GM21390 (cell line): ENCODE results near the gene IDH3G.

Experiments
- ATAC-seq: cut with Tn5 transposase; IDR thresholded peaks from one replicate; pipeline ENCODE4 v1.9.1; 2021; ENCODE audit not compliant: unreplicated experiment

Gene IDH3G

DNA sequence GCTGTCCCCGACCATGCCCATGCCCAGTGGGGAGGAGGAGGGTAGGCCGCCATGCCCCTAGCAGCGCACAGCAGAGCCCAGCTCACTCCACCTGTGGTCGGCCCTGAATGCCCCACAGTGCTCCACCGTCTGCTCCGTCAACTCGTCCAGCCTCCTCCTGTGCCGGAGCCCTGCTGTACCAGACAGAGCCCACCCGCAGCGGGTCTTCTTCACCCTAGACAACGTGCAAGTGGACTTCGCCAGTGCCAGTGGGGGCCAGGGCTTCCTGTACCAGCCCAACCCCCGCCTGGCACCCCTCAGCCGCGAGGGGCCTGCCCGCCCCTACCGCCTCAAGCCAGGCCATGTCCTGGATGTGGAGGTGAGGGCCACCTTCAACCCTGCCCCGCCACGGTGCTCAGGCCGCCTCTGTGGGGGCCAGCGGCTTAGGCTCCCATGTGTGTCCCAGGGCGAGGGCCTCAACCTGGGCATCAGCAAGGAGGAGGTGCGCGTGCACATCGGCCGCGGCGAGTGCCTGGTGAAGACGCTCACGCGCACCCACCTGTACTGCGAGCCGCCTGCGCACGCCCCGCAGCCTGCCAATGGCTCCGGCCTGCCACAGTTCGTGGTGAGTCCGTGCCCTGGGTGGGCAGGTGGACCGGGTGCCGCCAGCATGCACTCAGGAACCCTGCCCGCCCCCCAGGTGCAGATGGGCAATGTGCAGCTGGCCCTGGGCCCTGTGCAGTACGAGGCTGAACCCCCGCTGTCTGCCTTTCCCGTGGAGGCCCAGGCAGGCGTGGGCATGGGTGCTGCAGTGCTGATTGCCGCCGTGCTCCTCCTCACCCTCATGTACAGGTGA is 20.2 kb downstream of the IDH3G start:
- ATAC-seq: no peak

DNA sequence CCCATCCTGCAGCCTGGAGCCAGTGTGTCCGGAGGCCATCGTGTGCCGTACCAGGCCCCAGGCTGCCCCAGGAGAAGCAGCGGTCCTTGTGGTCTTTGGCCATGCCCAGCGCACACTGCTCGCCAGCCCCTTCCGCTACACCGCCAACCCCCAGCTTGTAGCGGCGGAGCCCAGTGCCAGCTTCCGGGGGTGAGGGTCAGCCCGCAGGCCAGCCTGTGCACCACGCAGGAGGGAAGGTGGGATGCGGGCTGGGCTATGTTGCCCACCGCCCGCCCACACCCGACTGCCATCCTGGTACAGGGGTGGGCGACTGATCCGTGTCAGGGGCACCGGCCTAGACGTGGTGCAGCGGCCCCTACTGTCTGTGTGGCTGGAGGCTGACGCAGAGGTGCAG is 21.0 kb downstream of the IDH3G start:
- ATAC-seq: no peak

DNA sequence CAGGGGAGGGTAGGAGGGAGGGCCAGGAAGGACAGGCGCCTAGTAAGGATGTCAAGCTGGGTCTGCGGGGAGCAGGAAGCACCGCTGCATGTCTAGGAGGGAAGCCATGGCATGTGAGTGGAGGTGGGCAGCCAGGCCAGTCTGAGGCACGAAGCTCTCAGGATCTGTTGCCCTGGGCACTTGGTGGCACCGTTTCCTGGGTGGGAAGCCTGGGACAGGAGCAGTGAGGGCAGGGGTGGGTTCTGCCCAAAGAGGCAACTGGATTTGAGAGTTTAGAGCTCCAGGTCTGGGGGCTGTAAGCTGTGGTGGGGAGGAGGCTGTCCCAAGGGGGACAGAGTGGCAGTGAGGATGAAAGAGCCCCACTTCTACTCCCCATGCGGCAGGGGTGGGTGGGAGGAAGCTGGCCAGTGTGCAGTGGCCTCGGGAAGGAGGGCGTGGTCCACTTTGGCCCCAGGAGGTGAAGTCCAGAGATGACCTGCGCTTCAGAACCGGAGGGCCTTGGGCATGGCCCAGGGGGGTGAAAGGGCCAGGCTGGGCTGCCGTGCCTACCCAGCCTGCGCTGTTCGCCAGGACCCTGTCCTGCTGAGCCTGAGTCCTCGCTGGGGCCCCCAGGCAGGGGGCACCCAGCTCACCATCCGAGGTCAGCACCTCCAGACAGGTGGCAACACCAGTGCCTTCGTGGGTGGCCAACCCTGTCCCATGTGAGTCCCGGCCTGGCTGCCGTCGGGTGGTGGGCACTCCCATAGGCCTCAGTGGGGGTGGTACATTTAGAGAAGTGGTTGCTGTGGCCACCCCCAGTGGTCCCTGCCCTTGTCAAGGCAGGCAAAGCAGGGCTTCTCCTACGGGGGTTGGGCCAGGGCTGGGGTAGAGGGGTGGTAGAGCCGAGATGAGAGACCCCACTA is 21.6 kb downstream of the IDH3G start:
- no peak for ATAC-seq

DNA sequence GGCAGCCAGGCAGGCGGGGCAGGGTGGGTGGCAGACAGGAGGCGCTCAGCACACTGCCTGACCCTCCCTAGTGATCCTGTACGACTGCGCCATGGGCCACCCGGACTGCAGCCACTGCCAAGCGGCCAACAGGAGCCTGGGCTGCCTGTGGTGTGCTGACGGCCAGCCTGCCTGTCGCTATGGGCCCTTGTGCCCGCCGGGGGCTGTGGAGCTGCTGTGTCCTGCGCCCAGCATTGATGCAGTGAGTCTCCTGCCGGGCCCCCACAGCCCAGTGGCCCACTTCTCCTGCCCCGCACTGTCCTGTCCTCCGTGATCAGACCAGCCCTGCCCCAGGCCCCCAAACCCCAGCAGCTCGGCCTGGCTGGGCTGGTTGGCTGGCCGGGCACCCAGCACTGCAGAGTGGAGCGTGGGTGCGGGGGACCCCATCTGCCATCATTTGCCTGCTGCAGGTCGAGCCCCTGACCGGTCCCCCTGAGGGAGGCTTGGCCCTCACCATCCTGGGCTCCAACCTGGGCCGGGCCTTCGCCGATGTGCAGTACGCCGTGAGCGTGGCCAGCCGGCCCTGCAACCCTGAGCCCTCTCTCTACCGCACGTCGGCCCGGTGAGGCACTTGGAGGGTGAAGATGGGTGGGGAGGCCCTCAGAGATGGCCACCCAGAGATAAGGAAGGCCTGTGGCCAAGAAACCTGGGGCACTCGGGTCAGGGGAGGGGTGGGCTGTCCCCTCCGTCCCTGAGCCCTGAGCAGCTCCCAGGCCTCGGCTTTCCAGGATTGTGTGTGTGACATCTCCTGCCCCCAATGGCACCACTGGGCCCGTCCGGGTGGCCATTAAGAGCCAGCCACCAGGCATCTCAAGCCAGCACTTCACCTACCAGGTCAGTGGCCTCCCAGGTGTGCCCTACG is 22.5 kb downstream of the IDH3G start:
- ATAC-seq: no peak

GRCh38 chrX:153770601-153771414 is 23.4 kb downstream of the IDH3G start:
- ATAC-seq: no peak

- no peak for ATAC-seq
Measured at GRCh38 chrX:153769865-153770600, 24.1 kb downstream of the IDH3G start.

DNA sequence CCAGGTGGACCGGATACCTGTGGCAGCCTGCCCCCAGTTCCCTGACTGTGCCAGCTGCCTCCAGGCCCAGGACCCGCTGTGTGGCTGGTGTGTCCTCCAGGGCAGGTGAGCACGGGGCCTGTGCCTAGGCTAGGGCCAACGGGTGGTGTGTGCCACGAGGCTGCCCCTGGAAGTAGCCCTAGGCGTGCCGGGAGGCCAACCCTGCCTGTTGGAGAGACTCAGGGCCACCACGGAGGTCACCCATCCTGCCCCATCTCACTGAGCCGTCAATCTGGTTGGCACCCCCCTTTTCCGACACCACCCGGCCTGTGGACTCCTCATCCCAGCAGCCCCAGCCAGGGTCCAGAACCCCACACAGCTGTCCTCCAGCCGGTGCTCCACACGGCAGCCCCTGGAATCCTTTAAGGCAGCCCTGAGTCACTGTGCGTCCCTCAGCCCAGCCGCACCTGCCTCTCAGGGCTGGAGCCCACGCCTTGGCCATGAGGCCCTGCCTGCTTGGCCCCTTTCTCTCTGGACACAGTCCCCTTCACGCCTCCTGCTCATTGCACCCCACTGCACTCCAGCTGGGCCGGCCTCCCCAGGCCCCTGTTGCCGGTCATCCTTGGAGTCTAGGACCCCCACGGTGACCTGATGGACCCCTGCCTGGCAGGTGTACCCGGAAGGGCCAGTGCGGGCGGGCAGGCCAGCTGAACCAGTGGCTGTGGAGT is 24.9 kb downstream of the IDH3G start:
- no peak for ATAC-seq

DNA sequence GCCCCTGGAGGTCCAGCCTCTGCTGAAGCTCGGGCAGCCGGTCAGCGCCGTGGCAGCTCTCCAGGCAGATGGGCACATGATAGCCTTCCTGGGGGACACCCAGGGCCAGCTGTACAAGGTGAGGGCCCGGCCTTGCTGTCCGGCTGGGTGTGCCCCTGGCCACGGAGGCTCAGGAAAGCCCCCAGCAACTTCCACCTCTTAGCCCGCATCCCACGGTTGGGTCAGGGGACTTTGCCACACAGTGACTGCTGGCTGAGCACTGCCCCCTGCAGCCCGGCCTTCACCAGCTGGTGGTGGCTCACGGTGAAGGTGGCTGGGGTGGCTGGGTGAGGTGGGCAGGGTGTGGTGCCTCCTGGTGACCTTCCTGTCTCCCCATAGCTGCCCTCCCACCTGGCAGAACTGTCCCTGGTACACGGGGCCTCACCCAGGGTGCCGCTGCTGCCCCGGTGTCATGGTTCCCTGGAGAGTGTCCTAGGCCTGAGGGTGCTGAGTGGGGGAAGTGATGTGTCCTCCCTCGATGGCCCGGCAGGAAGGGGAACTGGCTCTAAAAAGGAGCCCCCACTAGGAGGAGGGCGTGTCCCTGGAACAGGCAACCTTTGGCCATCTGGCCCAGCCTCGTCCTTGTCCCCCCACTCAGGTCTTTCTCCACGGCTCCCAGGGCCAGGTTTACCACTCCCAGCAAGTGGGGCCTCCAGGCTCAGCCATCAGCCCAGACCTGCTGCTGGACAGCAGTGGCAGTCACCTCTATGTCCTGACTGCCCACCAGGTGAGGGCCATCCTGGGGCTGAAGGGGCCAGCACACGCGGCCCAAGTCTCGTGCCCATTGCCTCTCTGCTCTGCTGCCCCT is 25.6 kb downstream of the IDH3G start:
- no peak for ATAC-seq

- ATAC-seq: no peak
Measured at GRCh38 chrX:153767674-153768055, 26.5 kb downstream of the IDH3G start.

DNA sequence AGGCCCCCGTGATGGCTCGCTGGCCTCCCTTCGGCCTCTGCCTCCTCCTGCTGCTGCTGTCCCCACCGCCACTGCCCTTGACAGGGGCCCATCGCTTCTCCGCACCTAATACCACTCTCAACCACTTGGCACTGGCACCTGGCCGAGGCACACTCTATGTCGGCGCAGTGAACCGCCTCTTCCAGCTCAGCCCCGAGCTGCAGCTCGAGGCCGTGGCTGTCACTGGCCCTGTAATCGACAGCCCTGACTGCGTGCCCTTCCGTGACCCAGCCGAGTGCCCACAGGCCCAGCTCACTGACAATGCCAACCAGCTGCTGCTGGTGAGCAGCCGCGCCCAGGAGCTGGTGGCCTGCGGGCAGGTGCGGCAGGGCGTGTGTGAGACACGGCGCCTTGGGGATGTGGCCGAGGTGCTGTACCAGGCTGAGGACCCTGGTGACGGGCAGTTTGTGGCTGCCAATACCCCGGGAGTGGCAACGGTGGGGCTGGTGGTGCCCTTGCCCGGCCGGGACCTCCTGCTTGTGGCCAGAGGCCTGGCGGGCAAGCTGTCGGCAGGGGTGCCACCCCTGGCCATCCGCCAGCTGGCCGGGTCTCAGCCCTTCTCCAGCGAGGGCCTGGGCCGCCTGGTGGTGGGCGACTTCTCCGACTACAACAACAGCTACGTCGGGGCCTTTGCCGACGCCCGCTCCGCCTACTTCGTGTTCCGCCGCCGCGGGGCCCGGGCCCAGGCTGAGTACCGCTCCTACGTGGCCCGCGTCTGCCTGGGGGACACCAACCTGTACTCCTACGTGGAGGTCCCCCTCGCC is 27.1 kb downstream of the IDH3G start:
- no peak for ATAC-seq

DNA sequence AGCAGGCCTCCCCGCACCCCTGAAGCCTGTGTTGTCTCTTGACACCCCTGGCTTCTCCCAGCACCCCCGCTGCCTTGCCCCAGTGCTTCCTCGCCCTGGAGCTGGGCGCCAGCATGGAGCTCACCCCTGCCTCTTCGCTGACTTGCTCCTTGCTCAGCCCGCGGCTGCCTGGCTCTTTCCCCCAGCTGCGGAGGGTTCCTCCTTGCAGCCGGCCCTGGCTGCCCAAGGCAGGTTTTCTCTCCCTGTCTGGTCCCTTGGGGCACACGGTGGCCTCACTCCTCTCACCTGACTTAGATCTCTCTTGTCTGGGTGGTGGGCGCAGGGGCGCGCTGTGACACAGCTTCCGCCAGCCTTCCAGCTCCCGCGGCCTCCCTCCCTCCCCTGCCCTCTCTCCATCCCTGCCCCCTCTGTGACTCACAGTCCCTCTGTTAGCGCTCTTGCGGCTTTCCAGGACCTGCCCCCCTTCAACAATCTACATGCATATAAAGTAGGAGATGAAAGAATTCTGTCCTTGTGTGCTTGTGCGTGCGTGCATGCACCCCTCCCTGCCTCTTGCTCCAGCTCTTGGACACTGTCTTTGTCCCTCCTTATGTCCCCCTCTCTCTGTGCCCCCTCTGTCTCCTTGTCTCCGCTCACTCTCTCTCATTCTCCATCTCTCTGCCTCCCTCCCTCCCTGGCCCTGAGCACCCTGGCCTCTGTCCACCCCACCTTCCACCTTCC is 27.9 kb downstream of the IDH3G start:
- ATAC-seq: no peak

- no peak for ATAC-seq
Measured at GRCh38 chrX:153765138-153766079, 28.8 kb downstream of the IDH3G start.

- no peak for ATAC-seq
Measured at GRCh38 chrX:153764786-153765137, 29.4 kb downstream of the IDH3G start.

DNA sequence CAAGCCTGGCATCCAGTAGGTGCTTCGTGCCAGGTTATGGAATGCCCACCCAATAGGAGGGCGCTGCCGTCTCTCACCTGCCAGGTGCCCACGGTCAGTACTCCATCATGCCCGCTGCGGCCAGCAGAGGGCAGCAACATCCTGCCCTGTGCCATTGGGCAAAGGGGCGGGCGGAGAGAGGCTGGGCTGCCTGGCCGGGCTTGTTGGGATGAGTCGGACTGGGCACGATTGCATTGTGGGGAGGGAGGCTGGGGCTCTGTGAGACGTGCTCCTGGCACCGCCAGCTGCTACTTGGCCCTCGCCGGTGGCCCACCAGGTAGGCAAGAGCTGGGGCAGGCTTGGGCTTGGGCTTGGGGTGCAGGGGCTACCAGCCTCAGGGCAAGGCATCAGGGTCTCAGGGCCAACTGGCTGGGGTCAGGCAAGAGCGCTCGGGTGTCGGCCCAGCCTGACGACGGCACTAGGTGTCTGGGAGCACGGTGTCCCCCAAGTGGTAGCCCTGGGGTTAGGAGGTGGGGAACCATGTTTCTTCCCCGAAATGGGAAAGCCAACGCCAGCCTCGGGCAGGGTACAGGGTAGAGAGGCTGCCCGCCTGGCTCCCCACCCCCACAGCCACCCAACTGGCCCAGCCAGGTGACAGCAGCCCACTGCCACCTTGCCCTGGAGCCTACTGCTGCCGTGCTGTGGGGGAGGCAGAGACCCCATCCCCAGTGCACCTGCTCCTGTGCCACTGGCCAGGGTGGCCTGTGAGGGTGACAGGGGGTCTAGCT is 30.0 kb downstream of the IDH3G start, which contains the start of gene PLXNB3:
Gene PLXNB3, plus strand, starts transcription at position 261 of the 767 bp plus-strand sequence. CDS start 1,287 bp downstream, outside the sequence.
- no peak for ATAC-seq
